IPS-20b (cell line): ENCODE data around the gene OR51F1.
"Not testable (repeated sequence)": the region's sequence is repeated elsewhere in the genome, so short reads cannot be mapped to it uniquely, and the experiment has no call there.

ENCODE experiments used
- H3K27ac ChIP-seq: one replicate; pipeline ENCODE4 v1.5.1; 2013; ENCODE audit warnings: low read length
- H3K27me3 ChIP-seq: 2 replicates; pipeline ENCODE4 v1.6.1; 2013; ENCODE audit warnings: mild to moderate bottlenecking, low read length, inconsistent platforms; ENCODE audit not compliant: insufficient read depth
- H3K36me3 ChIP-seq: 2 replicates; pipeline ENCODE4 v1.6.1; 2013; ENCODE audit warnings: low read depth, mild to moderate bottlenecking, inconsistent platforms, low read length, moderate library complexity; ENCODE audit not compliant: insufficient read depth
- H3K4me1 ChIP-seq: 2 replicates; pipeline ENCODE4 v1.6.1; 2013; ENCODE audit warnings: mild to moderate bottlenecking, control low read depth, inconsistent platforms, low read length, moderate library complexity; ENCODE audit not compliant: insufficient read depth
- H3K4me3 ChIP-seq: 2 replicates; pipeline ENCODE4 v1.5.1; 2013; ENCODE audit warnings: mild to moderate bottlenecking, low read length, inconsistent platforms
- H3K9ac ChIP-seq: 2 replicates; pipeline ENCODE4 v1.6.1; 2013; ENCODE audit warnings: low read depth, mild to moderate bottlenecking, inconsistent platforms, low read length, moderate library complexity
- H3K9me3 ChIP-seq: 2 replicates; pipeline ENCODE4 v1.6.1; 2013; ENCODE audit warnings: mild to moderate bottlenecking, low read depth, low read length, inconsistent platforms; ENCODE audit not compliant: insufficient read depth

The OR51F1 gene

GRCh38 chr11:4748438-4748837 lies 21.3 kb downstream of the OR51F1 start:
- Histone ChIP-seq H3K9me3 (no peaks in the 10 kb centered on the region), H3K4me3 (no peak overlapping the region), H3K36me3 (no peaks in the 10 kb centered on the region), H3K9ac (no peak overlapping the region), H3K27me3 (no peaks in the 10 kb centered on the region), H3K27ac (no peak overlapping the region), H3K4me1 (no peaks in the 10 kb centered on the region; the same call in 1 of the 2 replicates)

- no peak overlapping the region for H3K9ac ChIP-seq
- no peaks in the 10 kb centered on the region for H3K4me1 ChIP-seq
- H3K9me3 ChIP-seq = no peaks in the 10 kb centered on the region
- no peak overlapping the region for H3K27ac ChIP-seq
- H3K4me3 ChIP-seq = no peak overlapping the region
- H3K27me3 ChIP-seq = no peaks in the 10 kb centered on the region
- H3K36me3 ChIP-seq = no peaks in the 10 kb centered on the region
Observed at GRCh38 chr11:4740735-4741134, 29.0 kb downstream of the OR51F1 start.

- no peaks in the 10 kb centered on the region for H3K4me1 ChIP-seq
- no peak overlapping the region for H3K27ac ChIP-seq
- H3K36me3 ChIP-seq = no peaks in the 10 kb centered on the region
- no peak overlapping the region for H3K4me3 ChIP-seq
- no peaks in the 10 kb centered on the region for H3K9me3 ChIP-seq
- H3K27me3 ChIP-seq = no peaks in the 10 kb centered on the region
- no peak overlapping the region for H3K9ac ChIP-seq
Observed at GRCh38 chr11:4727171-4727570, 42.6 kb downstream of the OR51F1 start.

GRCh38 chr11:4722616-4723534 lies 46.9 kb downstream of the OR51F1 start:
- not testable (repeated sequence) for H3K4me1 ChIP-seq, H3K4me3 ChIP-seq, H3K36me3 ChIP-seq, H3K9ac ChIP-seq, H3K9me3 ChIP-seq, H3K27ac ChIP-seq, H3K27me3 ChIP-seq
